Upper lobe of left lung (tissue), 4 donors: ENCODE results near the gene ZBED2.

Experiments
- CTCF ChIP-seq, 6 experiments: fragments of 450-650 bp in 4 of 6; fragments of 200-600 bp in 2 of 6; sonication (generic) in 2 of 6; IDR thresholded peaks; one replicate each; pipeline ENCODE4 v1.5.1; 2016 to 2019; ENCODE audit warnings: antibody characterized with exemption in 6 of 6
- EP300 ChIP-seq, 4 donors: sonication (generic); formaldehyde crosslinking; IDR thresholded peaks; one replicate each; pipeline ENCODE4 v1.5.1; 2017; ENCODE audit warnings: antibody characterized with exemption in 4 of 4, control low read depth in 2 of 4
- POLR2A ChIP-seq, 4 donors: fragments of 450-650 bp; IDR thresholded peaks; one replicate each; pipeline ENCODE4 v1.5.1; 2016 to 2017; ENCODE audit warnings: antibody characterized with exemption in 4 of 4, mild to moderate bottlenecking in 2 of 4

GRCh38 chr3:111577113-111577512 lies 18.0 kb downstream of the ZBED2 start:
- no peak for TF ChIP-seq POLR2A (IDR thresholded peaks at IDR 0.05)
- TF ChIP-seq CTCF (IDR thresholded peaks at IDR 0.05), result no peak
- TF ChIP-seq EP300 (IDR thresholded peaks at IDR 0.05), result no peak
